Ishikawa (cell line): ENCODE data around the gene MT3.

ENCODE experiments used
- CREB1 ChIP-seq: IDR thresholded peaks from 2 replicates; pipeline ENCODE4 v1.6.1; 2012; ENCODE audit warnings: low read depth
- EP300 ChIP-seq: IDR thresholded peaks from 2 replicates; pipeline ENCODE4 v1.6.1; 2012; ENCODE audit warnings: borderline replicate concordance
- MAX ChIP-seq: IDR thresholded peaks from 2 replicates; pipeline ENCODE4 v1.6.1; 2012
- TAF1 ChIP-seq: IDR thresholded peaks from 2 replicates; pipeline ENCODE4 v1.6.1; 2012; ENCODE audit warnings: low read depth, mild to moderate bottlenecking
- TCF12 ChIP-seq: IDR thresholded peaks from 2 replicates; pipeline ENCODE4 v1.6.1; 2012; ENCODE audit warnings: low read depth

- TF ChIP-seq EP300: no peak
- TF ChIP-seq CREB1: no peak
- no peak for TF ChIP-seq TCF12
- TF ChIP-seq TAF1: no peak
- TF ChIP-seq MAX: no peak
Measured at GRCh38 chr16:56547120-56547948, 42.0 kb upstream of the MT3 start.
